ENCODE measurements around the gene ANKDD1B.

DNA sequence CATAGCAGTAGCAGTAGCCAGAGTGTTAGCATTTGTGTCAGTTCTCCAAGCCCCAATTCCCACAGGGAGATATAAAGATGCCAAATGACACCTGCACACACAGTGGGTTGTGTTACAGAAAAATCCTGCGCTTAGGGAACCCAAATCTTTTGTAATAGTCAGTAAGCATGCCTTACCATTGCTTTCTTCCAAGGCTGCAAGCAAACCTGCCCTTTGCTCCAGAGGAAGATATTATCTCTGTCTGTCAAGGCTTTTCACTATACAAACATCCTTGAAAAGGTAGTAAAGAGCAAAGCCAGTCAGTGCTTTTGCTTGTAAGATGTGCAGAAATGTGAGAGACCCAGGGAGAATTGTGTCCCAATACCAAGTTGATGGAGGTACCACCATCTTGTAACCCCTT is 2.9 kb downstream of the ANKDD1B start:
- no peak for TF ChIP-seq POLR2A (IDR thresholded peaks at IDR 0.05)
- no peak for TF ChIP-seq CTCF (IDR thresholded peaks at IDR 0.05)

Data from right lobe of liver (tissue), 4 donors.